Kidney (tissue), 14 donors: ENCODE results near the gene WNT7B. TPM values are rescaled to one million over a fixed set of nuclear protein-coding genes. Genes with fewer than 3 reads are reported as not detected.

Experiments
- DNase-seq, 5 donors: peaks; one replicate each; pipeline ENCODE4 v3.0.0-alpha.2; 2013 to 2020
- FAIRE-seq: peaks from 2 replicates; lab custom pipeline; 2012; peaks lifted over from hg19 to GRCh38; lab: Jason Lieb, UNC
- H3K27ac ChIP-seq, 2 donors: one replicate each; pipeline ENCODE4 v1.7.0; 2013; ENCODE audit warnings: low read depth in 2 of 2, low read length in 2 of 2, inconsistent platforms in 1 of 2
- H3K27me3 ChIP-seq: one replicate; pipeline ENCODE4 v1.7.1; 2013; ENCODE audit warnings: low read length, inconsistent platforms; ENCODE audit not compliant: control insufficient read depth, insufficient read depth
- H3K36me3 ChIP-seq, 3 donors: one replicate each; pipeline versions ENCODE4 v1.7.0 to v1.7.1; 2013; ENCODE audit warnings: low read length in 3 of 3, control low read depth in 1 of 3, inconsistent platforms in 1 of 3; ENCODE audit not compliant: insufficient read depth in 3 of 3, control insufficient read depth in 2 of 3
- H3K4me1 ChIP-seq, 3 donors: one replicate each; pipeline versions ENCODE4 v1.7.0 to v1.7.1; 2013; ENCODE audit warnings: low read length in 3 of 3, inconsistent platforms in 1 of 3, low read depth in 1 of 3; ENCODE audit not compliant: control insufficient read depth in 2 of 3, insufficient read depth in 2 of 3
- H3K4me3 ChIP-seq, 3 donors: one replicate each; pipeline versions ENCODE4 v1.7.0 to v1.8.1; 2013; ENCODE audit warnings: low read length in 3 of 3, control low read depth in 1 of 3, inconsistent platforms in 1 of 3
- H3K9ac ChIP-seq, 3 donors: one replicate each; pipeline versions ENCODE4 v1.7.0 to v1.7.1; 2013; ENCODE audit warnings: low read length in 3 of 3, control low read depth in 1 of 3, inconsistent platforms in 1 of 3
- H3K9me3 ChIP-seq, 3 donors: one replicate each; pipeline versions ENCODE4 v1.7.0 to v1.7.1; 2013; ENCODE audit warnings: low read length in 3 of 3, control low read depth in 1 of 3, inconsistent platforms in 1 of 3; ENCODE audit not compliant: control insufficient read depth in 2 of 3, insufficient read depth in 1 of 3
- intact Hi-C: fragments of 100-400 bp; cut with DNase I; formaldehyde crosslinking; loops from one replicate; pipeline ENCODE4 v1.11.1; 2022
- polyA plus RNA-seq: library from polyadenylated mRNA; stranded (reverse); fragments of 350-450 nt; fragmentation: Illumina TruSeq; extraction: RNeasy Lipid Tissue Mini Kit (QIAGEN cat#74804); gene quantifications from one replicate; pipeline ENCODE4 v1.2.3, GENCODE V29; 2014; ENCODE audit warnings: low read depth, low replicate concordance; ENCODE audit not compliant: insufficient read depth
- total RNA-seq: library from RNA; stranded (reverse); fragmentation: NEBNext Ultra II Directional; extraction: Animal tissue kit (Norgen Biotek cat#: 25700); gene quantifications from one replicate; pipeline ENCODE4 v1.2.1, GENCODE V29; 2021
- TF ChIP-seq, protein P1 (sequence below): IDR thresholded peaks from 3 replicates; pipeline ENCODE4 v1.5.1; 2012; ENCODE audit warnings: mild to moderate bottlenecking, moderate library complexity, borderline replicate concordance; ENCODE audit not compliant: insufficient read depth; ENCODE audit errors: extremely low read depth
- donor health status: control.
- donor health status: control.
- donor health status: control.
- donor health status: control.
- donor health status: control.
- donor health status: DM: yes; HTN: yes; CAD: no.
- donor health status: Normal renal cell carcinoma (clear cell type).

The WNT7B gene
- total and polyA plus RNA-seq, 2 donors from 2014 or later, result 1.6 to 2.4 TPM

DNA sequence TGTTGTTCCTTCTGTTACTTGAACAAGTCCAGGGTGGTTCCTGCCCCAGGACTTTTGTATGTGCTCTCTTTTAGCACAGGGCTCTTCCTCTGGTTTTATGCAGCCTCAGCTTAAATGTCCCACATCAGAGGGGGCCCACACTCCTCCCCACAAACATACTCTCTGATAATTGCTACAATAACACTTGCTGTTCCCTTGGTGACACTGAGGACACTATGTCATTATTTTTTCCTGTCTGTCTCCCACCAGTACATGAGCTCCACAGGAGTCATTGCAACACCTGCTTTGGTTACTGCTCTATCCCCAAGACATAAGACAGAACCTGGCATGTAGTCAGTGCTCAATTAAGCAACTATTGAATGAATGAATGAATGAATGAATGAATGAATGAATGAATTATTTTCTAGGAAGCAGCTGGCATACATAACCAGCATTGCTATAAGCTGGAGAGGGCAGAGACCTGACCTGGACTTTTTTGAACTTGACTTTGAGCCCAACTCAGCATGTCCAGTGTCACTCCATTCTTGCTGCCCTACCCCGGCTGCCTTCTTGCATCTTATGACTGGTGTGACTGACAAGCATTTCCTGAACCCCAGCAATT is 7.5 kb upstream of the WNT7B start:
- Histone ChIP-seq H3K9ac (no peak overlapping the region), H3K9me3 (peaks cover 2 to 14% (median 4%) of the 10 kb centered on the region in 3 donors), H3K27ac (no peak overlapping the region), H3K36me3 (peaks cover 0 to 5% (median 0%) of the 10 kb centered on the region in 3 donors), H3K27me3 (peaks cover 2% of the 10 kb centered on the region), H3K4me3 (no peak overlapping the region), H3K4me1 (no peaks in the 10 kb centered on the region)
- DNase-seq, result no peak
- intact Hi-C loops, result no loop called here
- TF ChIP-seq, protein P1, sequence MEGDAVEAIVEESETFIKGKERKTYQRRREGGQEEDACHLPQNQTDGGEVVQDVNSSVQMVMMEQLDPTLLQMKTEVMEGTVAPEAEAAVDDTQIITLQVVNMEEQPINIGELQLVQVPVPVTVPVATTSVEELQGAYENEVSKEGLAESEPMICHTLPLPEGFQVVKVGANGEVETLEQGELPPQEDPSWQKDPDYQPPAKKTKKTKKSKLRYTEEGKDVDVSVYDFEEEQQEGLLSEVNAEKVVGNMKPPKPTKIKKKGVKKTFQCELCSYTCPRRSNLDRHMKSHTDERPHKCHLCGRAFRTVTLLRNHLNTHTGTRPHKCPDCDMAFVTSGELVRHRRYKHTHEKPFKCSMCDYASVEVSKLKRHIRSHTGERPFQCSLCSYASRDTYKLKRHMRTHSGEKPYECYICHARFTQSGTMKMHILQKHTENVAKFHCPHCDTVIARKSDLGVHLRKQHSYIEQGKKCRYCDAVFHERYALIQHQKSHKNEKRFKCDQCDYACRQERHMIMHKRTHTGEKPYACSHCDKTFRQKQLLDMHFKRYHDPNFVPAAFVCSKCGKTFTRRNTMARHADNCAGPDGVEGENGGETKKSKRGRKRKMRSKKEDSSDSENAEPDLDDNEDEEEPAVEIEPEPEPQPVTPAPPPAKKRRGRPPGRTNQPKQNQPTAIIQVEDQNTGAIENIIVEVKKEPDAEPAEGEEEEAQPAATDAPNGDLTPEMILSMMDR, result no peak
- no peak for FAIRE-seq

DNA sequence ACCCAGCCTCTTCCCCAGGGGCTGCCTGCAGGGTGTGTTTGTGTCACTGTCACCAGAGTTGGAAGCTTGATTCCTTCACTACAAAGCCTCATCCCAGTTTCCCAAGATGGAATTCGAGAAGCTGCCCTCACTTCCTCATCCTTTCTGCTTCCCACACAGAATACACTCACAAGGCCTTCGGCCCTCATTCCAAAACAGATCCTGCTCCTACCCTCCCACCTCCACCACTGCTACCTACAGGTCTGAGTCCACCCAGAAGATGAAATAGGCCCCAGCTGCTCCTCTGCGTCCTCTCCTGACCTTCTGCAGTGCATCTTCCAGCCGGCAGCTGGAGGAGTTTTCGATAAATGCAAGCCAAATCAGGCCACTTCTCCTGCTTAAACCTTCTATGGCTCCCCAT is 6.8 kb upstream of the WNT7B start:
- FAIRE-seq, result no peak
- TF ChIP-seq, protein P1, result no peak

DNA sequence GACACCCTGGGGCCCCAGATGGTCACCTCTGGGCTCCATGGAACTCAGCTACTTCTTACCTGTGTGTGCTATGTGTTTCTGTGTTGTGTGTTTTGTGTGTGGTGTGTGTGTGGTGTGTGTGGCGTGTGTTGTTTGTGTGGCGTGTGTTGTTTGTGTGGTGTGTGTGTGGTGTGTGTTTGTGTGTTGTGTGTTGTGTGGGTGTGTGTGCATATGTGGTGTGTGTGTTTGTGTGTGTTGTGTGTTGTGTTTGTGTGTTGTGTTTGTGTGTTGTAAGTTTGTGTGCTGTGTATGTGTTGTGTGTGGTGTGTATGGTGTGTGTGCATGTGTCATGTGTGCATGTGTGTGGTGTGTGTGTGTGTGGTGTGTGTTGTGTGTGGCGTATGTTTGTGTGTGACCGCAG is 3.8 kb upstream of the WNT7B start:
- no peak for DNase-seq
- Histone ChIP-seq H3K4me3 (no peak overlapping the region), H3K27me3 (peaks cover 11% of the 10 kb centered on the region), H3K36me3 (peaks cover 0 to 5% (median 0%) of the 10 kb centered on the region in 3 donors), H3K4me1 (peaks cover 0 to 8% (median 0%) of the 10 kb centered on the region in 3 donors), H3K9me3 (peaks cover 2 to 9% (median 6%) of the 10 kb centered on the region in 3 donors), H3K27ac (no peak overlapping the region), H3K9ac (no peak overlapping the region)
- intact Hi-C loops, result no loop called here
- TF ChIP-seq, protein P1, result no peak
- FAIRE-seq, result no peak

More for the DNA sequence above, 6.8 kb upstream of the WNT7B start:
- Histone ChIP-seq H3K27ac (no peak overlapping the region), H3K36me3 (peaks cover 0 to 5% (median 0%) of the 10 kb centered on the region in 3 donors), H3K9ac (no peak overlapping the region), H3K27me3 (peaks cover 4% of the 10 kb centered on the region), H3K4me3 (no peak overlapping the region), H3K4me1 (peaks cover 0 to 3% (median 0%) of the 10 kb centered on the region in 3 donors), H3K9me3 (peaks cover 2 to 14% (median 6%) of the 10 kb centered on the region in 3 donors)
- DNase-seq, result no peak
- intact Hi-C loops, result no loop called here
